AG09309 (cell line): ENCODE measurements around the gene C17orf50.

Source experiments
- DNase-seq: peaks from one replicate; pipeline ENCODE4 v3.0.0-alpha.2; 2010; ENCODE audit warnings: low read depth
- H3K4me3 ChIP-seq: 2 replicates; pipeline ENCODE4 v1.5.1; 2011; ENCODE audit warnings: mild to moderate bottlenecking, low read depth, low read length, moderate library complexity; ENCODE audit not compliant: control insufficient read depth
- TF ChIP-seq, protein P1 (sequence below): IDR thresholded peaks from 2 replicates; pipeline ENCODE4 v1.5.1; 2011; ENCODE audit warnings: mild to moderate bottlenecking, low read depth, low read length, inconsistent platforms; ENCODE audit not compliant: insufficient read depth, control insufficient read depth; ENCODE audit errors: missing control alignments

The C17orf50 gene

DNA sequence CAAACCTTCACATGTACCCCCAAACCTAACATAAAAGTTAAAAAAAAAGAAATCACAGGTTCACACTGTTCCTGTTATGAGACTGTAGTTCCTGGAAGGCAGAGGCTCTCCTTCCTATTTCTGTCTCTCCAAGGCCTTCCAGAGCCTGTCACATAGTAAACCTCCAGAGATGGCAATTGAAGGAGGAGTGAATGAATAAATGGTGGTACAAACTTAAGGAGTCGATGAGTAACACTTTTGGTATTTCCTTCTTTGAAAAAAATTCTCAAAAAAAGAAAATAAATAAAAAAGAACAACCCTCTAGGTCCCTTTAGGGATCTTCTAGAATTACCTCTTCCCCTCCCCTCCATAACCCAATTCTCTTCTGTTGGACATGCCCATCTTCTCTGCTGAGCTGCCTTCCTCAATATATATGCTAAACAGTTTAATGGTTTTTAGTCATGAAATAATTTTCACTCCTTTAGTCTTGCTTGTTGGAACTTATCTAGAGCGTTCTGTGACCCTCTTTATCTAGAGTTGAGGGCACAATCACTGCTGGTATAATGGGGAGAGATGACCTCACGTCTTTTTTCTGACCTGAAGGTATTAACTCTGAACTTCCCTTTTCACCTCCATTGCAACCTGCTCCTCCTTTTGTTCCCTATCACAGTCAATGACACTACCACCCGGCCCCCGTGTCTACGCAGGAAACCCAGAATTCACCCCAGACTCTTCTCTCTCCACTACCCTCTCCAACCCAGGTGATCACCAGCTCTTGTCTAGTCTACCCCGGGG is 46.9 kb downstream of the C17orf50 start:
- no peak overlapping the region for H3K4me3 ChIP-seq
- no peak for DNase-seq
- TF ChIP-seq, protein P1, sequence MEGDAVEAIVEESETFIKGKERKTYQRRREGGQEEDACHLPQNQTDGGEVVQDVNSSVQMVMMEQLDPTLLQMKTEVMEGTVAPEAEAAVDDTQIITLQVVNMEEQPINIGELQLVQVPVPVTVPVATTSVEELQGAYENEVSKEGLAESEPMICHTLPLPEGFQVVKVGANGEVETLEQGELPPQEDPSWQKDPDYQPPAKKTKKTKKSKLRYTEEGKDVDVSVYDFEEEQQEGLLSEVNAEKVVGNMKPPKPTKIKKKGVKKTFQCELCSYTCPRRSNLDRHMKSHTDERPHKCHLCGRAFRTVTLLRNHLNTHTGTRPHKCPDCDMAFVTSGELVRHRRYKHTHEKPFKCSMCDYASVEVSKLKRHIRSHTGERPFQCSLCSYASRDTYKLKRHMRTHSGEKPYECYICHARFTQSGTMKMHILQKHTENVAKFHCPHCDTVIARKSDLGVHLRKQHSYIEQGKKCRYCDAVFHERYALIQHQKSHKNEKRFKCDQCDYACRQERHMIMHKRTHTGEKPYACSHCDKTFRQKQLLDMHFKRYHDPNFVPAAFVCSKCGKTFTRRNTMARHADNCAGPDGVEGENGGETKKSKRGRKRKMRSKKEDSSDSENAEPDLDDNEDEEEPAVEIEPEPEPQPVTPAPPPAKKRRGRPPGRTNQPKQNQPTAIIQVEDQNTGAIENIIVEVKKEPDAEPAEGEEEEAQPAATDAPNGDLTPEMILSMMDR: no peak

DNA sequence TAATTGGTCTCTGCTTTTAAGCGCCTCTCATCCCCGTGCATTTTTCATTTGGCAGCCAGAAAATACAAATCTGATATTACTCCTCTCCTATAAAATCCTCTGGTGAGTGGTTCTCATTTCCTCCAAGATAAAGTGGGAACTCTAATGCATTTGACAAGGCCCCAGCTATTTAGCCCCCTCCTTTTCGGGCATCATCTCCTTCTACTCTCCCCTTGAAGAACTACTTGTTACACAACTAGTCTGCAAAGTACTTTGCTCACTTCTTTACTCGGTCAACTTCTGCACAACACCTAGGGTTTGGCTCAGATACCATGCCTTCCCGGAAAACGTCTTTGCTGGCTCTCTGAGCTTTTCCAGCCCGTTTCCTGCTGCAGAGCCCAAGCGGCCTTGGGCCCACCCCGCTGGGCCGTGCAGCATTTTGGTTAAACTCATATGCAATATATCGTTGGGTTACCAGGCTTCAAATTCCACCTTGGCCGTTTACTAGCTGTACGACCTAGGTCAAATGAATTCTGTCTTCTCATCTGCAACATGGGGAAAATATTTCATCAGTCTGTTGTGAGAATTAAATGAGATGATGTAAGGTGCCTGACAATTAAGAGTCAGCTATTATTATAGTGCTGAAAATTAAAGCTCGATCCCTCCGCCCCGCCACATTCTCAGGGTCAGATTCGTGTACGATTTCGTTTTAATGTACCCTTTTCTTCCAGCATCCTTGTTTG is 47.7 kb downstream of the C17orf50 start:
- no peak for DNase-seq
- TF ChIP-seq, protein P1: no peak
- peak overlapping the region; percentile 40 for H3K4me3 ChIP-seq

DNA sequence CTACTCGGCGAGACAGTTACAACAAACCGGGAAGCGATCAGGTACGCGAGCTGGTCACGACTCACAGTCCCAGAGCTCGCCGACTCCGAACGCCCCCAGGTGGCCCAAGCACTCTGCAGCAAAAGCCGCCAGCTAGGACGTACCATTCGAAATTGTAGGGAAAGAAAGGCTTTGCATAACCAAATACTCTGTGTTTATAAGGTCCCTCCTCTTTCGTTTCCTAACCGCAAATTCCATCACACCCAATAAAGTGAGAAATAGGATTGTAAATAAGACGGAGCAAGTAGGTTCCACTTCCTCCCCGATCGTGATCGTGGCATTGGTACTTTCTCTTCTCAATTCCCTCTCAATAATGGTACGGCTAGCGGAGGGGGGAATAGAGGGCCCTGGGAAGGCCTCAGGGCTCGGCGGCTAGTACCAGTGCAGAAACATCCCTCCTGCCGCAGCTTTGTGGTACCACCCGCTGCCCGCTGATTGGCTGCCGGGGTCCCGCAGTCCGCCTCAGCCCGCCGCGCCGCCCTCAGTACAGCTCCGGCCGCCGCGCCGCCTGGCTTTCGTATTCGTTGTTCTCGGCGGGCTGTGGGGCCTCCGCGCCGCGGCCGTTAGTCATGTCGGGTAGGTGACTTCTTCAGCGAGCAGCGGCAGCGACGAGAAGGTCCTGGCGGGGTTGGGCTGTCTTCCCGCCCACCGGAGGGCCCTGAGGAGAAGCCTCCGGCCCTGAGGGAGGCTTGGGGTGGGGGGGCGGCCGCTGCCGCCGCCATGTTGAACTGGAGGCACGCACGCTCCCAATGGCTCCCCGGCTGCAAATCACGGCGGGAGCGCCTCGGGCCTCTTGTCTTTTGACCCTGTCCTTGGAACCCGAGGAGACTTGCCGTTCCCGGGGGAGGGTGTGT is 48.5 kb downstream of the C17orf50 start, which contains the start of gene TAF15:
Gene TAF15 (plus strand): TSS at position 523 of the 893 bp plus-strand sequence. CDS start 86 bp downstream, at position 609.
- TF ChIP-seq, protein P1: peak; percentile 75
- peak; percentile 98 for DNase-seq
- peak within 1 kb of the TSS; percentile 92 for H3K4me3 ChIP-seq

DNA sequence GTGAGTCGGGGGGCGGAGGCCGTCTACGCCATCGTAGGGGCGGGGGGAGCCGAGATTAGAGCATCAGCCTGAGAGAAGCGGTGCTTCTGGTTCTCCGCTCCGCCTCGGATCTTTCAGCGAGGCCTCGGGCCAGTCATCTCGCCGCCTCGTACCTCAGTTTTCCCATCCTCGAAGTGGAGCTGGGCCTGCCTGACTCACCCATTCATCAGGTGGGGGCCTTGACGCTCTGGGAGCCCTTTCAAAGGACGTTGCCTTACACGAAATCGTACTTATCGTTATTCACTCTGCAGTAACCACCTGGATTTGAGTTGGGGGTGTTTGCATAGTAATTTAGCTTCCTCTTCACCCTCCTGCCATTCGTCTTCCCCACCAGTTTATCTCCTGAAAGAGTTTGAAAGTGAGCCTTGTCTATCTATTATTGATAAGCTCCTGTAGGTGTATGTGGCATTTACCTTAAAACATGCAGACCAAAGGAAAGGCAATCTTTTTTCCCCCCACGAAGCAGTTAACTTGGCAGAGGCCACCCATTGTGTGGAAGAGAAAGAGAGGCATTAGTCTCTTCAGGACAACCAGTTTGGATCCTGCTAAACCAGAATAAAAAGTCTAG is 49.3 kb downstream of the C17orf50 start:
- DNase-seq: no peak
- TF ChIP-seq, protein P1: no peak
- peak overlapping the region; percentile 92 for H3K4me3 ChIP-seq

DNA sequence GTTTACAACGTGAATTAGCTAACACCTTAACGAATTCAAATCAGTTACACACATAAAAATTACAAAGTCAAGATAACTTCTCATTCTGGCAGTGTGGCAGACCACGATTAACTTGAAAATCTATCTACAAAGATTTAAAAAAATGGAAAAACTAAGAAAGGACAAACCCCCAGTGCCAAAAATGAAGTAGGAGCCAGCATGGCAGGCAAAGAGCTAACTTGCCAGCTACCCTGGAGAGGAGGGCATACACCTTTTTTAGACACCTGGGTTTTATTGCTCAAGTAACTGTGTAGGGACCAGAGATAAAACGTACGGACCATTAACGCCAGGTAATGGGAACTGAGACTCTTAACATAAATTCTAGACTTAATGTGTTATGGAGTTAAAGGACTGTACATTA is 51.1 kb downstream of the C17orf50 start:
- DNase-seq: no peak
- no peak overlapping the region for H3K4me3 ChIP-seq
- TF ChIP-seq, protein P1: no peak

DNA sequence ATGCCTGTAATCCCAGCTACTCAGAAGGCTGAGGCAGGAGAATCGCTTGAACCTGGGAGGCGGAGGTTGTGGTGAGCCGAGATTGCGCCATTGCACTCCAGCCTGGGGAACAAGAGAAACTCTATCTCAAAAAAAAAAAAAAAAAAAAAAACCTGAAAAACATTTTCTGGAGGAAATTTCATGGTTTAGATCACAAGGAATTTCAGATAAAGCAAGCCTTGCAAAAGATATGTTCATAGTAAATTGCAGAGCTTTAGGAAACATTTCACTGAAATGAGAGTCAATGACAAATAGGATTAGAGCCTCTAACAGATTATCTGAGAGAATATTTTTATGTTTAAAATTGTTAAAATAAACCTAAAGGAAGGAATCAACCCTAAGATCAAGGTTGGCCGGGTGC is 51.8 kb downstream of the C17orf50 start:
- TF ChIP-seq, protein P1: no peak

More for the DNA sequence above, 51.8 kb downstream of the C17orf50 start:
- H3K4me3 ChIP-seq: no peak overlapping the region
- DNase-seq: no peak
